Smooth muscle cell (in vitro differentiated cells): ENCODE data around the gene IFITM5. TPM values are rescaled to one million over a fixed set of nuclear protein-coding genes. Genes with fewer than 3 reads are reported as not detected.
A peak's percentile ranks its signal among the peaks of the same experiment; 100 is the strongest.
"Not testable (repeated sequence)": the region's sequence is repeated elsewhere in the genome, so short reads cannot be mapped to it uniquely, and the experiment has no call there.

Experiments used
- DNase-seq: peaks from one replicate; lab custom pipeline; 2025; ENCODE audit not compliant: unreplicated experiment; lab: John Stamatoyannopoulos, UW
- H2AFZ ChIP-seq: fragments of 200-600 bp; sonication (generic); 2 replicates; pipeline ENCODE4 v1.6.0; 2016; ENCODE audit warnings: antibody characterized with exemption, low read depth, mild to moderate bottlenecking
- H3F3A ChIP-seq: fragments of 200-600 bp; sonication (generic); 2 replicates; pipeline ENCODE4 v1.6.0; 2017; ENCODE audit warnings: antibody characterized with exemption, low read depth
- H3K27ac ChIP-seq: fragments of 200-600 bp; sonication (generic); 2 replicates; pipeline ENCODE4 v1.5.1; 2016; ENCODE audit warnings: low read depth, mild to moderate bottlenecking
- H3K27me3 ChIP-seq: fragments of 200-600 bp; sonication (generic); 2 replicates; pipeline ENCODE4 v1.6.1; 2016; ENCODE audit warnings: low read depth, mild to moderate bottlenecking
- H3K36me3 ChIP-seq: fragments of 200-600 bp; sonication (generic); 2 replicates; pipeline ENCODE4 v1.5.1; 2016; ENCODE audit warnings: low read depth
- H3K4me1 ChIP-seq: fragments of 200-600 bp; sonication (generic); 2 replicates; pipeline ENCODE4 v1.5.1; 2016; ENCODE audit warnings: low read depth
- H3K4me2 ChIP-seq: fragments of 200-600 bp; sonication (generic); 2 replicates; pipeline ENCODE4 v1.6.0; 2016; ENCODE audit warnings: mild to moderate bottlenecking
- H3K4me3 ChIP-seq: fragments of 200-600 bp; sonication (generic); 2 replicates; pipeline ENCODE4 v1.5.1; 2016; ENCODE audit warnings: mild to moderate bottlenecking
- H3K79me2 ChIP-seq: fragments of 200-600 bp; sonication (generic); 2 replicates; pipeline ENCODE4 v1.6.0; 2016; ENCODE audit warnings: low read depth, mild to moderate bottlenecking
- H3K9ac ChIP-seq: fragments of 200-600 bp; sonication (generic); 2 replicates; pipeline ENCODE4 v1.6.0; 2016; ENCODE audit warnings: low read depth
- H3K9me3 ChIP-seq: fragments of 200-600 bp; sonication (generic); replicated peaks from 2 replicates; pipeline ENCODE4 v1.5.1; 2016; ENCODE audit warnings: low read depth
- H4K20me1 ChIP-seq: fragments of 200-600 bp; sonication (generic); 2 replicates; pipeline ENCODE4 v1.6.0; 2016; ENCODE audit warnings: low read depth
- CTCF ChIP-seq: fragments of 200-600 bp; sonication (generic); IDR thresholded peaks from 2 replicates; pipeline ENCODE4 v1.5.1; 2017; ENCODE audit warnings: borderline replicate concordance, mild to moderate bottlenecking, antibody characterized with exemption; ENCODE audit not compliant: insufficient read depth, poor library complexity, severe bottlenecking
- WGBS: methylation state at CpG from one replicate; pipeline ENCODE4 v1.1.7; 2016; ENCODE audit warnings: low lambda C conversion rate; 5-methylcytosine and 5-hydroxymethylcytosine counted together
- polyA plus RNA-seq: library from polyadenylated mRNA; unstranded; fragments of >200 nt; fragmentation: Nextera tagmentation; extraction: Ambion mirVana; gene quantifications from 2 replicates; pipeline ENCODE4 v1.2.1, GENCODE V29; 2016
- total RNA-seq: library from RNA; depleted of rRNA; stranded (reverse); fragments of >200 nt; gene quantifications from 2 replicates; pipeline ENCODE4 v1.2.3, GENCODE V29; 2014

Gene IFITM5
- total and polyA plus RNA-seq, 2 experiments from 2014 or later, result not detected

- Histone ChIP-seq H3K4me1 (peaks cover 49% of the 10 kb centered on the region), H3K9me3 (no peaks in the 10 kb centered on the region), H3K27me3 (peaks cover 8% of the 10 kb centered on the region), H2AFZ (no peak overlapping the region), H4K20me1 (peaks cover 29% of the 10 kb centered on the region), H3K4me2 (peak overlapping the region; percentile 96), H3F3A (peaks cover 5% of the 10 kb centered on the region), H3K9ac (no peak overlapping the region), H3K27ac (peak overlapping the region; percentile 76), H3K36me3 (no peaks in the 10 kb centered on the region), H3K4me3 (peak overlapping the region; percentile 26), H3K79me2 (peaks cover 46% of the 10 kb centered on the region)
- WGBS, result 30% methylated on average over 14 of the region's 14 CpGs
- TF ChIP-seq CTCF, result no peak
- no peak for DNase-seq
Measured at GRCh38 chr11:312092-312816, 12.9 kb upstream of the IFITM5 start.

DNA sequence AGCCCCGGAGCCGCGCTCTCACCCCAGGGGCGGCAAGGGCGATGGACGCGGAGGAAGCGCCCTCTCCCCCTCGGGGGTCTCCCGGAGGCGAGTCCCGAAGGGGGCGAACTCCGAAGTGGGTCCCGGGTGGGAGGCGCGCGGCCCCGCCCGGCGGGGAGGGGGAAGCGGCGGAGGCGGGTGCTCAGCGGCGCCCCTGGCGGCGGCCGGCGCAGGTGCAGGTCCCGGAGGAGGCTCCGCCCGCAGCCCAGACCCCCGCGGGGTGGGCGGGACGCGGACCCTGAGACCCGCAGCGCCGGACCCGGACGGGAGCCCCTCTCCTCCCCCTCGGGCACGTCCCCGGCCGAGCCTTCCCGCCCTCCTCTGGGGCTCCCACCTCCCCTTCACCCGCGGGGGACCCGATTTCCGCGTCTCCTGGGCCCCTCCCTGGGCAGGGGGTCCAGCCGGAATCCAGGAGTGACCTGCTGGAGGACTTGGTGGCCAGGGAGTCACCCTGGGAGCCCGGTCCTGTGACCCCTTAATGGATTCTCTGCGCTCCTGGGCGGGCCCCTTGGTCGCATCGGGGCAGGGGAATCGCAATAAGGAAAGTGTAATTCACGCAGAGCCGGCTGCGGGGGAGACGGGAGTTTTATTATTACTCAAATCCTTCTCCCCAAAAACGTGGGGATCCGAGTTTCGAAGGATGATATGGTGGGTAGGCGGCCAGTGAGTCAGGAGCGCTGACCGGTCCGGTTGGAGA is 11.9 kb upstream of the IFITM5 start:
- H3K36me3 ChIP-seq, H3K27me3 ChIP-seq, H3F3A ChIP-seq, H3K9ac ChIP-seq, H2AFZ ChIP-seq, H3K9me3 ChIP-seq, DNase-seq: not testable (repeated sequence)
- peak overlapping the region; percentile 96 for H3K4me2 ChIP-seq
- H4K20me1 ChIP-seq, result peaks cover 21% of the 10 kb centered on the region
- WGBS, result 7% methylated on average over 11 of the region's 71 CpGs
- peaks cover 35% of the 10 kb centered on the region for H3K79me2 ChIP-seq
- peak overlapping the region; percentile 44 for H3K4me3 ChIP-seq
- H3K4me1 ChIP-seq, result peaks cover 42% of the 10 kb centered on the region
- H3K27ac ChIP-seq, result peak overlapping the region; percentile 76

- H3K9me3 ChIP-seq, H3K9ac ChIP-seq, H3K27me3 ChIP-seq, H3F3A ChIP-seq, H3K36me3 ChIP-seq, DNase-seq, H2AFZ ChIP-seq, H4K20me1 ChIP-seq: not testable (repeated sequence)
- Histone ChIP-seq H3K4me2 (peak overlapping the region; percentile 88), H3K27ac (peak overlapping the region; percentile 23), H3K4me3 (peak overlapping the region; percentile 49), H3K4me1 (peaks cover 45% of the 10 kb centered on the region), H3K79me2 (peaks cover 24% of the 10 kb centered on the region)
- WGBS, result 6% methylated on average over 5 of the region's 18 CpGs
Measured at GRCh38 chr11:309979-310572, 10.8 kb upstream of the IFITM5 start.

DNA sequence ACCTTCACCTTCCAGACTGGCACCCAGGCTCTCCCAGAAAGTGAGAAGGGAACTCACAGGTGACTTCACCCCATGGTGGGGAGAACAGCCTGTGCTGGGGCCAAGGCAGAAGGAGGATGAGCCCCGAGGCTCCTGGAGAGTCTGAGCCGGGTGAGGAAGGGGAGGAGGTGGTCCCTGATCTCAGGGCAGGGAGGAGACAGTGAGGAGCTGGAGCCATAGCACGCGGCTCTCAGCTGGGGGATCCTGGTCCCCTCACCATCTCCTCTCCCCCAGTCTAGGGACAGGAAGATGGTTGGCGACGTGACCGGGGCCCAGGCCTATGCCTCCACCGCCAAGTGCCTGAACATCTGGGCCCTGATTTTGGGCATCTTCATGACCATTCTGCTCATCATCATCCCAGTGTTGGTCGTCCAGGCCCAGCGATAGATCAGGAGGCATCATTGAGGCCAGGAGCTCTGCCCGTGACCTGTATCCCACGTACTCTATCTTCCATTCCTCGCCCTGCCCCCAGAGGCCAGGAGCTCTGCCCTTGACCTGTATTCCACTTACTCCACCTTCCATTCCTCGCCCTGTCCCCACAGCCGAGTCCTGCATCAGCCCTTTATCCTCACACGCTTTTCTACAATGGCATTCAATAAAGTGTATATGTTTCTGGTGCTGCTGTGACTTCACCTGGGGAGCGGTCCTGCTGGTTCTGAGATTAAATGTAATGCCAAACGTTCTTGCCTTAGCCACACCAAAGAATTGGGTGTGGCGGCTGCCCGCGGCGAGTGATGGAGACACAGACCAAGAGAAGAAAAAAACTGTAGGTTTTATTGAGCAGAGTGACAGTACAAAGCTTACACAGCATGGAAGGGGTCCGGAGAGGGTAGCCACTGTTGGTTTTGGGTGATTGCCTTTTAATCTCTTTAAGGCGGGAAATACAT is 9.7 kb upstream of the IFITM5 start:
- H2AFZ ChIP-seq, H3K9me3 ChIP-seq, H4K20me1 ChIP-seq, H3K27me3 ChIP-seq, H3F3A ChIP-seq, H3K9ac ChIP-seq, DNase-seq, H3K36me3 ChIP-seq: not testable (repeated sequence)
- Histone ChIP-seq H3K4me1 (peaks cover 46% of the 10 kb centered on the region), H3K4me3 (peak overlapping the region; percentile 49), H3K4me2 (peak overlapping the region; percentile 88), H3K27ac (peak overlapping the region; percentile 23), H3K79me2 (peaks cover 14% of the 10 kb centered on the region)
- WGBS, result 30% methylated on average over 23 of the region's 24 CpGs

DNA sequence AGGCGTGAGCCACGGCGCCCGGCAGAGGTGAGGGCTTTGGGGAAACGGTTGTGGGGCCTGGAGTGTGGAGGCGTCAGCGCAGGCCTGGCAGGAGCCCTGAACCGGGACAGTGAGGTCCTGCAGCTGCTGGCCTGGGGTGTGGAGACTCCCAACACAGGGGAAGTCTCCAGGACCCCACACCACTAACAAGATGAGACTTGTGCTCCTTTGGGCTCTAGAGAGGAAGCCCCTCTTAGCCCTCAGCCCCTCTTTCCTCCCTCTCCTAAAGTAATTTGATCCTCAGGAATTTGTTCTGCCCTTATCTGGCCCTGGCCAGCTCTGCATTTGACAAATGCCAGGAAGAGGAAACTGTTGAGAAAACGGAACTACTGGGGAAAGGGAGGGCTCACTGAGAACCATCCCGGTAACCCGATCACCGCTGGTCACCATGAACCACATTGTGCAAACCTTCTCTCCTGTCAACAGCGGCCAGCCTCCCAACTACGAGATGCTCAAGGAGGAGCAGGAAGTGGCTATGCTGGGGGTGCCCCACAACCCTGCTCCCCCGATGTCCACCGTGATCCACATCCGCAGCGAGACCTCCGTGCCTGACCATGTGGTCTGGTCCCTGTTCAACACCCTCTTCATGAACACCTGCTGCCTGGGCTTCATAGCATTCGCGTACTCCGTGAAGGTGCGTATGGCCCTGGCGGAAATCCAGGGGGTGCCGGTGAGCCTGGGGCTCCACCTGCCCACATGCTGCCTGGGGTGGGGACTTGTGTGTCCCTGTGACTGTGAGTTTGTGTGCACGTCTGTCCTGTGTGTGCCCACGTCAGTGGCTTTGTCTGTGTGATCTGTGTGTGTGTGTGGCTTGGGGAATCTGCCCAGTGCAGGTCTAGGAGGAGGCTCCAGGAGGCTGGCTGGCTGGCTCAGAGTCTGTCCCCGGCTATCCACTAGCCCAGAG is 8.7 kb upstream of the IFITM5 start, which contains the start of gene IFITM2:
Gene IFITM2 (plus strand): TSS at position 51 of the 943 bp plus-strand sequence. CDS start 377 bp downstream, at position 428.
- Histone ChIP-seq H3K4me3 (peak within 1 kb of the TSS; percentile 49), H3K4me1 (peaks cover 39% of the 10 kb centered on the region), H3K79me2 (peaks cover 13% of the 10 kb centered on the region), H3K4me2 (peak within 1 kb of the TSS; percentile 88)
- H3K27me3 ChIP-seq, H2AFZ ChIP-seq, H3K9ac ChIP-seq, DNase-seq, H3K27ac ChIP-seq, H3F3A ChIP-seq, H3K36me3 ChIP-seq, H3K9me3 ChIP-seq, H4K20me1 ChIP-seq: not testable (repeated sequence)
- WGBS, result 21% methylated on average over 23 of the region's 28 CpGs
